IMR-90 (cell line): ENCODE results near the gene ZNF200. TPM values are rescaled to one million over a fixed set of nuclear protein-coding genes. Genes with fewer than 3 reads are reported as not detected.

Experiments
- CTCF ChIP-seq: conservative IDR thresholded peaks from 2 replicates; pipeline ENCODE4 v1.5.1; 2012; ENCODE audit warnings: mild to moderate bottlenecking, low read depth, low read length, improper control_type of control experiment
- polyA plus RNA-seq, 3 experiments: library from polyadenylated mRNA; depleted of rRNA; stranded (reverse); fragments of >200 nt; gene quantifications; 2 replicates each; pipeline ENCODE4 v1.2.3, GENCODE V29; 2012; ENCODE audit warnings: low replicate concordance in 1 of 3
- total RNA-seq: library from RNA; depleted of rRNA; stranded (reverse); fragments of >200 nt; gene quantifications from 2 replicates; pipeline ENCODE4 v1.2.3, GENCODE V29; 2012

ZNF200 gene
- total and polyA plus RNA-seq, 2 of the 4 experiments (the other 2 are of a cell fraction): 3.7 to 7.5 TPM

GRCh38 chr16:3282730-3283542 lies 48.0 kb upstream of the ZNF200 start, which contains the start of gene ZNF263 (continued):
- TF ChIP-seq CTCF: no peak
